Transverse colon (tissue), 4 donors: Measurements from ENCODE around the gene TRA2B. TPM values are rescaled to one million over a fixed set of nuclear protein-coding genes. Genes with fewer than 3 reads are reported as not detected.

Experiments
- DNase-seq: peaks from one replicate; pipeline ENCODE4 v3.0.0-alpha.2; 2019
- H3K27ac ChIP-seq, 4 donors: fragments of 200-600 bp; sonication (generic); 2 replicates each; pipeline ENCODE4 v1.5.1; 2016 to 2018; ENCODE audit warnings: inconsistent platforms in 4 of 4
- H3K27me3 ChIP-seq: fragments of 200-600 bp; sonication (generic); 2 replicates; pipeline ENCODE4 v1.5.1; 2017; ENCODE audit warnings: inconsistent platforms
- H3K36me3 ChIP-seq, 4 donors: fragments of 200-600 bp; sonication (generic); 2 replicates each; pipeline ENCODE4 v1.5.1; 2017 to 2019; ENCODE audit warnings: inconsistent platforms in 4 of 4
- H3K4me1 ChIP-seq, 4 donors: fragments of 200-600 bp; sonication (generic); 2 replicates each; pipeline ENCODE4 v1.5.1; 2017 to 2020; ENCODE audit warnings: inconsistent platforms in 4 of 4
- H3K4me3 ChIP-seq, 4 donors: fragments of 200-600 bp; sonication (generic); 1 replicate in 1 of 4; 2 replicates in 3 of 4; pipeline versions ENCODE4 v1.5.1 to v1.6.1; 2017 to 2019; ENCODE audit warnings: inconsistent platforms in 4 of 4
- H3K9me3 ChIP-seq, 2 donors: fragments of 200-600 bp; sonication (generic); 2 replicates each; pipeline ENCODE4 v1.5.1; 2017 to 2019; ENCODE audit warnings: inconsistent platforms in 2 of 2
- EP300 ChIP-seq: sonication (generic); formaldehyde crosslinking; IDR thresholded peaks from one replicate; pipeline ENCODE4 v1.6.1; 2017; ENCODE audit warnings: antibody characterized with exemption, low read depth
- POLR2A ChIP-seq: fragments of 450-650 bp; IDR thresholded peaks from one replicate; pipeline ENCODE4 v1.6.1; 2016; ENCODE audit warnings: antibody characterized with exemption, mild to moderate bottlenecking, moderate library complexity
- POLR2AphosphoS5 ChIP-seq, 3 donors: sonication (generic); formaldehyde crosslinking; IDR thresholded peaks; one replicate each; pipeline ENCODE4 v1.6.1; 2016; ENCODE audit warnings: antibody characterized with exemption in 3 of 3
- WGBS, 2 donors: methylation state at CpG; one replicate each; pipeline ENCODE4 v1.1.5; 2018; ENCODE audit warnings: low coverage in 1 of 2; 5-methylcytosine and 5-hydroxymethylcytosine counted together
- in situ Hi-C, 4 donors: fragments of 200-750 bp; cut with MboI; loops; one replicate each; pipeline versions ENCODE4 v1.15.0 to v1.15.1; 2017; ENCODE audit warnings: low sequenced_read_pairs in 3 of 4, low pct_ligation_motif_present in 1 of 4, low pct_unique_long_range_greater_than_20kb in 1 of 4
- intact Hi-C: fragments of 100-400 bp; cut with DNase I; formaldehyde crosslinking; loops from one replicate; pipeline ENCODE4 v1.15.1; 2023; ENCODE audit warnings: low total_unique reads
- total RNA-seq, 4 donors: library from RNA; depleted of rRNA; stranded (reverse); fragments of >200 nt; gene quantifications; one replicate each; pipeline ENCODE4 v1.1.0, GENCODE V29; 2016
- TF ChIP-seq, protein P1 (sequence below), 5 experiments: fragments of 200-600 bp in 3 of 5; fragments of 450-650 bp in 2 of 5; sonication (generic) in 3 of 5; IDR thresholded peaks; 1 replicate in 2 of 5; 2 replicates in 3 of 5; pipeline ENCODE4 v1.5.1; 2016 to 2017; ENCODE audit warnings: antibody characterized with exemption in 5 of 5, inconsistent platforms in 3 of 5, mild to moderate bottlenecking in 2 of 5, moderate library complexity in 1 of 5

The TRA2B gene
- total RNA-seq, 4 donors from 2014 or later, result 69.1 to 154 (median 92.6) TPM

- intact Hi-C loops, result no loop called here
Measured at GRCh38 chr3:185867650-185868049, 70.2 kb downstream of the TRA2B start.

DNA sequence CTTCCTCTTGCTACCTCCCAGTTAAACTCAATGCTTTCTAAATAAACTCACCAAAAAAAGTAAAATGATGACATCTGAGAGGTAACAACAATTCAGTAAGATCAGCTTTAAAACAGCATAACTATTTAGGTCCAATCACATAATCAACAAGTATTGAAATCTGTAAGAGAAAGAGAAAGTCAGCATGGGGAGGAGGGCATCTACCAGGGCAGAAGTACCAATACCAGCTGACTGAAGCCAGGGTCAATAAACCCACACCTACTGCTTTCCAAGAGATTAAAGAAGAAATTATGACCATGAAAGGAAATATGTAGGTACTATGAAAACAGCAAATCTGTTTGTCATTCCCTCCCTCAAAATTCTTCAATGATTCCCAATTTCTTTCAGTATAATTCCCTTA lies 70.8 kb downstream of the TRA2B start:
- Histone ChIP-seq H3K36me3 (no peaks in the 10 kb centered on the region), H3K27me3 (no peaks in the 10 kb centered on the region), H3K9me3 (no peaks in the 10 kb centered on the region), H3K4me3 (no peak overlapping the region), H3K4me1 (peaks cover 0 to 4% (median 0%) of the 10 kb centered on the region in 4 donors), H3K27ac (no peak overlapping the region)
- DNase-seq, result no peak
- intact Hi-C loops, result no loop called here
- in situ Hi-C loops, result no loop called here
- TF ChIP-seq POLR2AphosphoS5 (IDR thresholded peaks at IDR 0.05) (no peak), EP300 (no peak), POLR2A (no peak)
- TF ChIP-seq, protein P1, sequence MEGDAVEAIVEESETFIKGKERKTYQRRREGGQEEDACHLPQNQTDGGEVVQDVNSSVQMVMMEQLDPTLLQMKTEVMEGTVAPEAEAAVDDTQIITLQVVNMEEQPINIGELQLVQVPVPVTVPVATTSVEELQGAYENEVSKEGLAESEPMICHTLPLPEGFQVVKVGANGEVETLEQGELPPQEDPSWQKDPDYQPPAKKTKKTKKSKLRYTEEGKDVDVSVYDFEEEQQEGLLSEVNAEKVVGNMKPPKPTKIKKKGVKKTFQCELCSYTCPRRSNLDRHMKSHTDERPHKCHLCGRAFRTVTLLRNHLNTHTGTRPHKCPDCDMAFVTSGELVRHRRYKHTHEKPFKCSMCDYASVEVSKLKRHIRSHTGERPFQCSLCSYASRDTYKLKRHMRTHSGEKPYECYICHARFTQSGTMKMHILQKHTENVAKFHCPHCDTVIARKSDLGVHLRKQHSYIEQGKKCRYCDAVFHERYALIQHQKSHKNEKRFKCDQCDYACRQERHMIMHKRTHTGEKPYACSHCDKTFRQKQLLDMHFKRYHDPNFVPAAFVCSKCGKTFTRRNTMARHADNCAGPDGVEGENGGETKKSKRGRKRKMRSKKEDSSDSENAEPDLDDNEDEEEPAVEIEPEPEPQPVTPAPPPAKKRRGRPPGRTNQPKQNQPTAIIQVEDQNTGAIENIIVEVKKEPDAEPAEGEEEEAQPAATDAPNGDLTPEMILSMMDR (IDR thresholded peaks at IDR 0.05), result no peak

More at GRCh38 chr3:185867650-185868049, 70.2 kb downstream of the TRA2B start:
- H3K4me3 ChIP-seq, result no peak overlapping the region
- H3K27me3 ChIP-seq, result no peaks in the 10 kb centered on the region
- H3K27ac ChIP-seq, result no peak overlapping the region
- H3K9me3 ChIP-seq, result no peaks in the 10 kb centered on the region
- H3K4me1 ChIP-seq, result peaks cover 0 to 4% (median 0%) of the 10 kb centered on the region in 4 donors
- no peaks in the 10 kb centered on the region for H3K36me3 ChIP-seq
- 80 to 100% methylated on average over 1 to 2 of the region's 2 CpGs for WGBS, 2 donors
- no peak for DNase-seq
- TF ChIP-seq, protein P1 (IDR thresholded peaks at IDR 0.05), result no peak
- TF ChIP-seq EP300 (no peak), POLR2AphosphoS5 (IDR thresholded peaks at IDR 0.05) (no peak), POLR2A (no peak)
- in situ Hi-C loops, result no loop called here

- Histone ChIP-seq H3K36me3 (no peaks in the 10 kb centered on the region), H3K9me3 (no peaks in the 10 kb centered on the region), H3K27ac (no peak overlapping the region), H3K27me3 (no peaks in the 10 kb centered on the region), H3K4me3 (no peak overlapping the region), H3K4me1 (peaks cover 0 to 4% (median 0%) of the 10 kb centered on the region in 4 donors)
- TF ChIP-seq EP300, result no peak
- no peak for TF ChIP-seq POLR2A
- no peak for TF ChIP-seq POLR2AphosphoS5 (IDR thresholded peaks at IDR 0.05)
- TF ChIP-seq, protein P1 (IDR thresholded peaks at IDR 0.05), result no peak
- in situ Hi-C loops (no loop called here), intact Hi-C loops (no loop called here)
- WGBS, 2 donors, result 92 to 100% methylated on average over 1 of the region's 1 CpG
- peak; percentile 30 for DNase-seq
Measured at GRCh38 chr3:185866555-185866954, 71.3 kb downstream of the TRA2B start.

Other genes starting within 250 kb of the TRA2B start
- gene IGF2BP2, start 113.0 kb downstream of the TRA2B start, total RNA-seq, result 100 to 1,000 TPM in 1 of 4 donors, 10 to 100 TPM in 3; 51.3 to 179 (median 82.9) TPM
- gene ETV5, start 171.1 kb upstream of the TRA2B start, total RNA-seq, result 10 to 100 TPM in 1 of 4 donors, 1 to 10 TPM in 2, not detected in 1; 1.9 to 12.2 (median 4.0) TPM